Activated B cell treated with CpG ODN at 0.5 μM for 24 hours (primary cell): ENCODE results near the gene SNED1. TPM values are rescaled to one million over a fixed set of nuclear protein-coding genes. Genes with fewer than 3 reads are reported as not detected.

ENCODE experiments used
- ATAC-seq: fragments of 200-7000 bp; cut with Tn5 transposase; one replicate; pipeline ENCODE4 v1.10.0; 2021; ENCODE audit warnings: low read depth, mild to moderate bottlenecking, moderate library complexity
- CTCF ChIA-PET: fragments of 350-600 bp; sonication (Branson Sonifier 250); formaldehyde crosslinking; loops from one replicate; lab custom pipeline; 2021; ENCODE audit warnings: antibody characterized with exemption; lab: Charles Lee
- POLR2A ChIA-PET: fragments of 350-600 bp; sonication (Branson Sonifier 250); formaldehyde crosslinking; loops from one replicate; lab custom pipeline; 2021; ENCODE audit warnings: antibody characterized with exemption; lab: Charles Lee
- DNase-seq: peaks from one replicate; pipeline ENCODE4 v3.0.0; 2022
- H3K27ac Mint-ChIP-seq: one replicate; pipeline ENCODE4 v1.8.0; 2020; ENCODE audit warnings: mixed read lengths
- H3K27me3 Mint-ChIP-seq: one replicate; pipeline ENCODE4 v1.8.0; 2021; ENCODE audit warnings: mixed read lengths
- H3K36me3 Mint-ChIP-seq: one replicate; pipeline ENCODE4 v1.8.0; 2021; ENCODE audit warnings: low read depth, mixed read lengths
- H3K4me1 Mint-ChIP-seq: one replicate; pipeline ENCODE4 v1.8.0; 2021; ENCODE audit warnings: mixed read lengths
- H3K4me3 Mint-ChIP-seq: one replicate; pipeline ENCODE4 v1.8.0; 2020; ENCODE audit warnings: mild to moderate bottlenecking, mixed read lengths
- H3K9me3 Mint-ChIP-seq: one replicate; pipeline ENCODE4 v1.8.0; 2020; ENCODE audit warnings: mixed read lengths
- CTCF ChIP-seq: fragments of 200-600 bp; IDR thresholded peaks from one replicate; pipeline ENCODE4 v1.8.0; 2022; ENCODE audit warnings: antibody characterized with exemption, mild to moderate bottlenecking
- intact Hi-C: fragments of 100-400 bp; cut with micrococcal nuclease; formaldehyde crosslinking; loops from one replicate; pipeline ENCODE4 v1.15.1; 2024
- total RNA-seq: library from RNA; stranded (reverse); gene quantifications from 2 replicates; pipeline ENCODE4 v1.2.3, GENCODE V29; 2022

SNED1 gene
- total RNA-seq, 1 donor from 2014 or later, result 59.8 TPM

DNA sequence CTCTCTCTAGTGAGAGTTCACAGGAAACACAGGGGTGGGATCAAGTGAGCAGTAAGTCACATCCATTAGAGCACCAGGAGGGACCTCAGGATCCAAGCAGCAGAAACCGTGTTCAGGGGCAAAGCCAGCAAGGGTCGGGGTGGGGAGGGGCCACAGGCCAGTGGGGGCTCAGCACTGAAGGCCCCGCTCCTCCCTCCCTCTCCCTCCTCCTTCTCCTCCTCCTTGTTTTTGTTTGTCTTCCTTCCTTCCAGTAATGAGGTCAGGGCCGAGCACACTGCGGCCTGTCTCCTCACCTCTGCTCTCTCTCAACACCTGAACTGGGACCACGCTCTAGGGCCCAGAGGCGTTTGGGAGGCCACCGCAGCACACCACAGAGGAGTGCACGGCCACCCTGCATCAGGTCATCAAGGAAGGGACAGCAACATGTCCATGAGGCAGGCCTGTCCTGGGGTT lies 82.8 kb downstream of the SNED1 start:
- Mint-ChIP-seq H3K27me3 (no peaks in the 10 kb centered on the region), H3K4me1 (peaks cover 9% of the 10 kb centered on the region), H3K4me3 (no peak overlapping the region), H3K36me3 (peaks cover 18% of the 10 kb centered on the region), H3K9me3 (peaks cover 8% of the 10 kb centered on the region), H3K27ac (no peak overlapping the region)
- no peak for DNase-seq
- TF ChIP-seq CTCF, result no peak
- CTCF ChIA-PET, result no interaction called here
- POLR2A ChIA-PET, result interaction anchor here (1.1 kb wide), 1 partner anchor 69 kb away, joined by 3 read pairs; no protein-coding TSS in a partner anchor
- ATAC-seq, result no peak
- intact Hi-C loops, result no loop called here

- peaks cover 12% of the 10 kb centered on the region for H3K4me1 Mint-ChIP-seq
- H3K4me3 Mint-ChIP-seq, result no peak overlapping the region
- ChIA-PET POLR2A (no interaction called here), CTCF (no interaction called here)
- intact Hi-C loops, result no loop called here
- ATAC-seq (no peak), DNase-seq (no peak)
- H3K27me3 Mint-ChIP-seq, result no peaks in the 10 kb centered on the region
- no peak overlapping the region for H3K27ac Mint-ChIP-seq
- no peak for TF ChIP-seq CTCF
- H3K36me3 Mint-ChIP-seq, result peaks cover 24% of the 10 kb centered on the region
- H3K9me3 Mint-ChIP-seq, result peaks cover 8% of the 10 kb centered on the region
These were observed 83.4 kb downstream of the SNED1 start for GRCh38 chr2:241081643-241082340.

GRCh38 chr2:241082341-241083090 lies 84.1 kb downstream of the SNED1 start:
- H3K27me3 Mint-ChIP-seq, result no peaks in the 10 kb centered on the region
- H3K4me1 Mint-ChIP-seq, result peaks cover 12% of the 10 kb centered on the region
- peak overlapping the region; percentile 36 for H3K27ac Mint-ChIP-seq
- DNase-seq, result no peak
- ChIA-PET CTCF (no interaction called here), POLR2A (interaction anchor here (1.7 kb wide), 1 partner anchor 67 kb away, joined by 4 read pairs; the partner anchor contains the start of genes PASK and PPP1R7)
- H3K9me3 Mint-ChIP-seq, result peaks cover 8% of the 10 kb centered on the region
- TF ChIP-seq CTCF, result no peak
- intact Hi-C loops, result no loop called here
- ATAC-seq, result no peak
- H3K36me3 Mint-ChIP-seq, result peaks cover 31% of the 10 kb centered on the region
- no peak overlapping the region for H3K4me3 Mint-ChIP-seq

- H3K27ac Mint-ChIP-seq, result peak overlapping the region; percentile 36
- TF ChIP-seq CTCF, result no peak
- intact Hi-C loops, result no loop called here
- H3K4me1 Mint-ChIP-seq, result peaks cover 17% of the 10 kb centered on the region
- H3K36me3 Mint-ChIP-seq, result peaks cover 37% of the 10 kb centered on the region
- ATAC-seq, result no peak
- no peaks in the 10 kb centered on the region for H3K27me3 Mint-ChIP-seq
- peaks cover 8% of the 10 kb centered on the region for H3K9me3 Mint-ChIP-seq
- POLR2A ChIA-PET, result interaction anchor here (1.7 kb wide), 1 partner anchor 67 kb away, joined by 4 read pairs; the partner anchor contains the start of genes PASK and PPP1R7
- H3K4me3 Mint-ChIP-seq, result no peak overlapping the region
- CTCF ChIA-PET, result no interaction called here
- DNase-seq, result no peak
These were observed 84.6 kb downstream of the SNED1 start for GRCh38 chr2:241083091-241083415.

GRCh38 chr2:241084856-241085444 lies 86.5 kb downstream of the SNED1 start:
- Mint-ChIP-seq H3K36me3 (peaks cover 54% of the 10 kb centered on the region), H3K27me3 (no peaks in the 10 kb centered on the region), H3K4me1 (peaks cover 23% of the 10 kb centered on the region), H3K4me3 (no peak overlapping the region), H3K27ac (no peak overlapping the region), H3K9me3 (peaks cover 8% of the 10 kb centered on the region)
- ChIA-PET CTCF (no interaction called here), POLR2A (interaction anchor here (1.4 kb wide), 1 partner anchor 17 kb away, joined by 4 read pairs; the partner anchor contains the start of gene MTERF4)
- ATAC-seq (no peak), DNase-seq (no peak)
- TF ChIP-seq CTCF, result no peak
- intact Hi-C loops, result no loop called here
